Kidney glomerular epithelial cell (primary cell): ENCODE measurements around the gene ATP5F1D.

ENCODE experiments used
- DNase-seq: peaks from one replicate; lab custom pipeline; 2025; lab: John Stamatoyannopoulos, UW

Gene ATP5F1D

DNA sequence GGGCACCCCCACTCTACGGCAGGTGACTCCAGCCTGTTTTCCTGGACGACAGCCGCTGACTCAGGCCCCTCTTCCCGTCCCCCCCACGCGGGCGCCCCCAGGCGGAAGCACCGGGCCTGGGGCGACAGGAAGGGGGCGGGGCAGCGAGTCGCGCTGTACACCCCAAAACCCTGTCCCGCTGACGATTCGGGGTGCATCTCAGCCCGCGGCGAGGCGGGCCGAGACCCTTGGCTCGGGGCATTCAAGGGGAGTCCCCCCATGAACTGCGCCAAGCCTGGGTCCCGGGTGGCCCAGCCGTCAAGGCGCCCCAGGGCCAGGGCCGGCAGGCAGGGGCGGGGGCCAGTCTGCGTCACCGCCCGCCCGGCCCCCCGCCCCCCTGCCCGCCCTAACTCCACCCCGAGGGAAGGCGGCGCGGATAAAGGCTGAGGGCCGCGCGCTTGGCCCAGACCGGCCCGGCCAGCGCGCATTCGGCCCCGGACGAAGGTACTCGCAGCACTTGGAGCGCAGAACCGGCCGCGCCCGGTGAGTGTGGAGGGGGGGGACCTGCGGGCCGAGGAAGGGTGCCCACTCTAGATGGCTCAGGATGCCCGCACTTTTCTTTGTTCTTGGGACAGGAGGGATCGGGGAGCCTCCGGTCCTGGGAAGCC lies 6.7 kb downstream of the ATP5F1D start, which contains the start of gene MIDN:
TSS of gene MIDN (plus strand) at position 445 of the 647 bp plus-strand sequence. CDS start 1,714 bp downstream, outside the sequence.
- DNase-seq = peak; percentile 76

GRCh38 chr19:1248786-1249297 lies 7.3 kb downstream of the ATP5F1D start:
- peak; percentile 72 for DNase-seq

DNA sequence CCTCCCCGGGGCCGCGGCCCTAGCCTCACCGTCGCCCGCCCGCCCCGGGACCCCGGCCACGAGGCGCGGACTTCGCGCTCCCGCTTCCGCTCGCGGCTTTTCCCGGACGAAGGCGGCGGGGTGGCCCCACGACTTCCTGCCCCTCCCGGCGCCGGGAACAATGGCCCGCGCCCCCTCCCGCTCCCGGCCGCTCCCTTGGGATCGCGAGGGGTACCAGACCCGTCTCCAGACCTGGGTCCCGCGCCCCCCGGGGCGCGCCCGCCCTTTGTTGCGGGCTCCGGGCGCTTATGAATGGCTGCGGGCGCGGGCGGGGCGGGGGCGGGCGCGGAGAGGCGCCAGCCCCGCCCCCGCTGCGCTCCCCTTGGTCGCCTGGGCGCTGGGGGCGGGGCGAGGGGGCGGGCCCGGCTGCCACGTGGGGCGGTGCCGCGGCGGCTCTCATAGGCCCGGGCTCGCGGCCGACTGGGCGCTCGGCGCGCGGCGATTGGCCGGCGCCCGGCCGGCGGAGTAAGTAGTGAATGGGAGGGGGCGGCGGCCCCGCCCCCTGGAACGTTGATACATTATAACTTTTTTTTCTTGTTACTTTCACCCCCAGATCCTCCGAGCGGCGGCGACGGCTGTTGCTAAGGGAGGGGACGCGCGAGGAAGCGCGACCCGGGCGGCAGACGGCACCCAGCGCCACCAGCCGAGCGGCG lies 7.9 kb downstream of the ATP5F1D start:
- peak; percentile 95 for DNase-seq

- no peak for DNase-seq
Observed at GRCh38 chr19:1249990-1250436, 8.5 kb downstream of the ATP5F1D start.

GRCh38 chr19:1250437-1251260 lies 9.1 kb downstream of the ATP5F1D start:
- no peak for DNase-seq

- no peak for DNase-seq
Observed at GRCh38 chr19:1251330-1252220, 10.0 kb downstream of the ATP5F1D start.

DNA sequence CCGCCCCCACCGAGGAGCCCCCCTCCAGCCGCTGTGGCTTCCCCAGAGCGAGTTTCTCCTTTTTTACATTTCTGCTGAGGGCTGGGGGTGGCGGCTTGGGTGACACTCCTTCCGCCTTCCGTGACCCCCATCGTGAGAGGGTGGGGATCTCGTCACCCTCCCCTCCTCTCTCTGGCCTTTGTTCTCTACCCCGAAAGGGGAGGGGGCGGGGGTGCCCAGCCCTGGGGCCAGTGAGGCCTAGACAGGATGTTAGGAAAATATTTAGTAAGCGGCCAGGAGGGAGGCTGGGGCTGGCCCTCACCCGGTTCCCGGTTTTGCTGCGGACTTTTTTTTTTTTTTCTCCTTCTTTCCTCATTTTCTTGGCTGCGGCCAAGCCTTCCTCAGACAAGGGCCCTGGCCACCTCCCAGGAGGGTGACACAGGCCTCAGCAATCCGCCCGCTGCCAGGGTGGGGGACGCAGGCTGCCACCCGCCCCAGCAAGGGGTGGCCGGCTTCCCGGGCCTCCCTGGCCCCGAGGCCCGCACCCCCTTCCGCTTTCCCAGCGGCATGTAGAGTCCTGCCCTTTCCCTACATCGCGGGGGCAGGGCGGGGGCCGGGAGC lies 10.8 kb downstream of the ATP5F1D start:
- DNase-seq = peak; percentile 75

GRCh38 chr19:1252821-1253513 lies 11.4 kb downstream of the ATP5F1D start:
- DNase-seq = peak; percentile 90

- peak; percentile 86 for DNase-seq
Observed at GRCh38 chr19:1253514-1254080, 12.0 kb downstream of the ATP5F1D start.

GRCh38 chr19:1254081-1254527 lies 12.6 kb downstream of the ATP5F1D start:
- no peak for DNase-seq

DNA sequence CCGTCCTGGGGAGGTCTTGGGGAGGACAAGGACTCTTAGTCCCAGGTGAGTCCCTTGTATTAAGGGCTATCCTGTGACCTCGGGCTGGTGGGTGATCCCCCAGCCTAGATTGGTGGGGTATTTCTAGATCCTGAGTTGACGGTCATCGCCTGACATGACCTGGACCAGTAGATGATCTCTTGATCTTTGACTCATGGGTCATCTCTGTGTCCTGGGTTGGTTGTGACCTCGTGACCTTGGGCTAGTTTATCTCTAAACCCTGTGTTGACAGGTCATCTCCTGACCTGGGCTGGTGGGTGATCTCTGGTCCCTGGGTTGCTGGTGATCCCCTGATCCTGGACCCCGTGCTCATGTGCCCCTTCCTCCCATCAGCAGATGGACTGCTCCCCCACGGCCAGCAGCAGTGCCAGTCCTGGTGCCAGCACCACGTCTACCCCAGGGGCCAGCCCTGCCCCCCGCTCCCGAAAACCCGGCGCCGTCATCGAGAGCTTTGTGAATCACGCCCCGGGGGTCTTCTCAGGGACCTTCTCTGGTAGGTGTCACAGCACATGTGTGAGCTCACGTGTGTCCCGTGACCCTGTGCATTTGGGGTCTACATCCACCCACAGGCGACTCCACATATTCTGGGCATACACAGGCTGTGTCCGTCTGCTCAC lies 13.1 kb downstream of the ATP5F1D start:
- DNase-seq = no peak

DNA sequence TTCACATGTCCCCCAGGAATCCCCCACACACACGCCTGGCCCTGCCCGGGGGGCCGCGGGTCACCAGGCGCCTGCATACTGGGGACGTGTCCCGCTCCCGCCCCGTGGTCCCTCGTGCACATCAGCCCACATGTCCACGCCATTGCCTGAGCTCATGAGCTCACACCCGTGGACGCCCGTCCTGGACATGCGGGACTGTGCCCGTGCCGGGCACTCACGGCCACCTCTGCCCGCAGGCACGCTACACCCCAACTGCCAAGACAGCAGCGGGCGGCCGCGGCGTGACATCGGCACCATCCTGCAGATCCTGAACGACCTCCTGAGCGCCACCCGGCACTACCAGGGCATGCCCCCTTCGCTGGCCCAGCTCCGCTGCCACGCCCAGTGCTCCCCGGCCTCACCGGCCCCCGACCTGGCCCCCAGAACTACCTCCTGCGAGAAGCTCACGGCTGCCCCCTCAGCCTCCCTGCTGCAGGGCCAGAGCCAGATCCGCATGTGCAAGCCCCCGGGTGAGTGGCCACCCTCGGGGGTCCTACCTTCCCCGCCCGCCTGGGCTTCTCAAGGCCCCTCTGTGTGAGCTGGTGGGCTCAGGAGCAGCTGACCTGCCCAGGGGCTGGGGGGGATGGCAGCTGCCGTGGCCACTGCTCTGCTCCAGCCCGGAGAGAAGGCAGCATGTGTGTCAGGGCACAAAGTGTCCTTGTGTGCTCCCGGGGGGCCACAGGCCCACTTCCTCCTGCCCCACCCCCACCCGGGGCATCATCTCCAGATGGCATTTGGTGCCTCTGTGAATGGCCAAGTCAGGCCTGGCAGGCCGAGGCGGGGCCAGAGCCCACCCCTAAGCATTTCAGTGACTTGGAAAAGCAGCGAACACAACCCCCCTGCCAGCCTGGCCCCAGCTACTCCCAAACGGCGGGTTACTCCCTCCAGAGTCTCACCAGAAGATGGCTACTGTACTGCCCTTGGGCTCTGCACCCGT lies 13.9 kb downstream of the ATP5F1D start:
- DNase-seq = no peak

DNA sequence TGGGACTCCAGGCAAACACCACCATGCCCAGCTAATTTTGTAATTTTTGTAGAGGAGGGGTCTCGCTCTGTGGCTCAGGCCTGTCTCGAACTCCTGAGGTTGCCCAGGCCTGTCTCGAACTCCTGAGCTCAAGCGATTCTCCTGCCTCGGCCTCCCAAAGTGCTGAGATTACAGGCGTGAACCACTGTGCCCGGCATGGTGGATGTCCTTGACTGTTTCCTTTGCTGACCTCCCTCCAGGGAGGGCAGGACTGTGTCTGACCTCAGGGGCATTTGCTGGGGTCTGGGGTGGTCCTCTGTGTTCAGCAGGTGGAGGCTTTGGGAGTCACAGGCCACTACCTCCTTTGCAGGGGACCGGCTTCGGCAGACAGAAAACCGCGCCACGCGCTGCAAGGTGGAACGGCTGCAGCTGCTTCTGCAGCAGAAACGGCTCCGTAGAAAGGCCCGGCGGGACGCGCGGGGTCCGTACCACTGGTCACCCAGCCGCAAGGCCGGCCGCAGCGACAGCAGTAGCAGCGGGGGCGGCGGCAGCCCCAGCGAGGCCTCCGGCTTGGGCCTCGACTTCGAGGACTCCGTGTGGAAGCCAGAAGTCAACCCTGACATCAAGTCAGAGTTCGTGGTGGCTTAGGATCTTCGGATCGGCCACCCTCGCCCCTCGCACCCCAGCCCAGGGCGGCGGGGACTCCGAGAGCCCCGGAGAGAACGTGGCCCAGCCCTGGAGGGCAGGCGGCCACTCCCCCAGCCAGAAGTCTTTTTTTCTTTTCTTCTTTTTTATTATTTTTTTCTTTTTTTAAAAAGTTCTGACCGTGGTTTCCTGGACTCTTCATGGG lies 15.3 kb downstream of the ATP5F1D start:
- DNase-seq = no peak

DNA sequence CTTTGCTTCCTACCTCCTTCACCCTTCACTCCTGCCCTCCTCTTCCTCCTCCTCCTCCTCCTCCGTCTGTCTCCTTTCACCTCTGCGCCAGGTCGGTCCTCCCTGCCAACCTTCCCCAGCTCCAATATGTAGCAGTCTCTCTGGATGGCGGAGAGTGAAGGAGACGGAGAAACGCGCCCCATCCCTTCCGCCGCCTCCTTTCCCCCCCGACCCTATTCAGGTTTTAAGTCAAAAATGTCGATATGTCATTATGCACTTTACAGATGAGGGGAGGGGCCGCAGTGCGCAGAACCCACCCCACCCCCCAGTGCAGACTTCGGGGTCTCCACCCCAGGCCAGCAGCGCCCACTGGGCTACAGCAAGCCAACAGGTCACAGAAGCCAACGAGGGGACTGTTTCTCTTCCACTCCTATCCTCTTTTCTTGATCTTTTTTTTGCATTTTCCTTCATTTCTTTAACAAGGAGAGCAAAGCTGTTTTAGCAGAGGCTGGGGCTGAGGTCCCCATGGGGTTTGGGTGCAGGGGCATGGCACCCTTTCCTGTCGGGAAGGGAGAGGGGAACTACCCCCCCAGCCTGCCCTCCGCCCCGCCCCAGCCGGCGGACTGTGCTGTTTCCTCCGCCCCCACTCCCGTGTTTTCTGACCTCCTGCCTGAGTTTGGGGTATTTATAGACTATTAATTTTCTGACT lies 16.1 kb downstream of the ATP5F1D start:
- no peak for DNase-seq

- DNase-seq = no peak
Observed at GRCh38 chr19:1258163-1258492, 16.6 kb downstream of the ATP5F1D start.

- DNase-seq = no peak
Observed at GRCh38 chr19:1258707-1259205, 17.2 kb downstream of the ATP5F1D start.
